GM12872 (cell line): ENCODE results near the gene SH3GL3.

Source experiments
- TF ChIP-seq, protein P1 (sequence below): IDR thresholded peaks from 3 replicates; pipeline ENCODE4 v1.5.1; 2011; ENCODE audit warnings: low read depth, mild to moderate bottlenecking, low read length, moderate library complexity; ENCODE audit not compliant: insufficient read depth

SH3GL3 gene

DNA sequence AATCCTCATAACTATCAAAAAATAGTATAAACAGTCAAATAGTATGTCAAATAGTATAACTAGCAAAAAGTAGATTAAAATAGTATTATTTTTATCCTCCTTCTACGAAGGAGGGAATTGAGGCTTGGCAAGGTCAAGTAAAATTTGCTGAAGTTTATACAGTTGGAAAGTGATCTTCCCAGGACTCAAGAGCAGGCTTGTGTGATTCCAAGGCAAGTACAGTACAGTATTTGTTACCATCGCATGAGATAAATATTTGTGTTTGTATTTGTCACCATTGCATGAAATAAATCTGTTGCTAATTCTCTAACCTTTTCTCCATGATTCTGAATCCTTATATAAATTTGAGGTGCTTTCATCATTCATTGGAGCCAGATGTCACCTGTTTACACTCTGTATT lies 28.9 kb downstream of the SH3GL3 start:
- TF ChIP-seq, protein P1, sequence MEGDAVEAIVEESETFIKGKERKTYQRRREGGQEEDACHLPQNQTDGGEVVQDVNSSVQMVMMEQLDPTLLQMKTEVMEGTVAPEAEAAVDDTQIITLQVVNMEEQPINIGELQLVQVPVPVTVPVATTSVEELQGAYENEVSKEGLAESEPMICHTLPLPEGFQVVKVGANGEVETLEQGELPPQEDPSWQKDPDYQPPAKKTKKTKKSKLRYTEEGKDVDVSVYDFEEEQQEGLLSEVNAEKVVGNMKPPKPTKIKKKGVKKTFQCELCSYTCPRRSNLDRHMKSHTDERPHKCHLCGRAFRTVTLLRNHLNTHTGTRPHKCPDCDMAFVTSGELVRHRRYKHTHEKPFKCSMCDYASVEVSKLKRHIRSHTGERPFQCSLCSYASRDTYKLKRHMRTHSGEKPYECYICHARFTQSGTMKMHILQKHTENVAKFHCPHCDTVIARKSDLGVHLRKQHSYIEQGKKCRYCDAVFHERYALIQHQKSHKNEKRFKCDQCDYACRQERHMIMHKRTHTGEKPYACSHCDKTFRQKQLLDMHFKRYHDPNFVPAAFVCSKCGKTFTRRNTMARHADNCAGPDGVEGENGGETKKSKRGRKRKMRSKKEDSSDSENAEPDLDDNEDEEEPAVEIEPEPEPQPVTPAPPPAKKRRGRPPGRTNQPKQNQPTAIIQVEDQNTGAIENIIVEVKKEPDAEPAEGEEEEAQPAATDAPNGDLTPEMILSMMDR = no peak

DNA sequence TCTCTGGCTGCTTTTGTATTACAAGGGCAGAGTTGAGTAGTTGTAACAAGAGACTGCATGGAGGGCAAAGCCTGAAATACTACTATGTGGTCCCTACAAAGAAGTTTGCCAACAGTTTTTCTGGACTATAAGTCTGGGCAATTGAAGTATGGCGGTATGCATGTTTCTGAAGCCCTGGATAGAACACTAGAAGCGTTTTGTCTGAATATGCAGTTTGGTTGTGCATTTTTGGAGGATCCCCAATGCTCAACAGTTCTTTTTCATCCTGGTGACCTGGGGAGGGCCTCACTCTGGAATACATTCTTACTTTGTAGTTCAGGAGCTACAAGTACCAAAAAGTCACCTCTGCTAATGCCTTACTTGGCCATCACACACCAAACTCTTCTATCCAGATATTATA lies 29.6 kb downstream of the SH3GL3 start:
- TF ChIP-seq, protein P1 = no peak

GRCh38 chr15:83477172-83477807 lies 30.1 kb downstream of the SH3GL3 start:
- TF ChIP-seq, protein P1 = no peak

DNA sequence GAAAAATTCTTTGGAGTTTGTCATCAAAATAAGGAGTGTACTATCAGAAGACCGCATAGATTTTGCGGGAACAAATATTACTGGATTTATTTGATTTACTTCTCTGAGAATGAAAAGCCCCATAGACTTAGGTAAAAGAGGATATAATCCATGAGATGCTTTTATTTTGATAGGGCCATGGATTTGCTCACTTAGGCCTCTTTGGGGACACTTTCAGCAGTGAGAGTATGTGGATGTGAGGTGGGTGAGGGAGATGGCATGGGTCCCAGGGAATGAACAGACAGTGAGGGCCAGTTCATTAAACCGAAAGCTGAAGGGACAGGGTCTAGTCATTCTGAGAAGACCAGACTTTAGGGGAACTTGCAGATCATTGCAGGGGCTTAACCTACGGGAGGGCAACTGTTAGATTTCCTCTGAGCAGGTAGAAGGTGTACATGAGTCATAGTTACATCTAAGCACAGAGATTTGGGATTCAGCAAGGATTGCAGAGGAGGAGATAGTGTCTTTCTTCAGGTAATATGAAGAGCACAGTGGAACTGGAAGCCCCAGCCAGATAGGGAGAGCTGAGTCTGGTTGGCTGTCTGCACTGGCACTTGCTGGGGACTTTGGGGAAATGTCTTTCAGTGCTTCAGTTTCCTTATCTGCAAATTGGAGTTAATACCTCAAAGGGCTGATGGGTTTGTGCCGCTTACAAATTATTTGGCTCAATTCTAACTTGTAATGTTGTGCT lies 30.8 kb downstream of the SH3GL3 start:
- TF ChIP-seq, protein P1 = no peak

DNA sequence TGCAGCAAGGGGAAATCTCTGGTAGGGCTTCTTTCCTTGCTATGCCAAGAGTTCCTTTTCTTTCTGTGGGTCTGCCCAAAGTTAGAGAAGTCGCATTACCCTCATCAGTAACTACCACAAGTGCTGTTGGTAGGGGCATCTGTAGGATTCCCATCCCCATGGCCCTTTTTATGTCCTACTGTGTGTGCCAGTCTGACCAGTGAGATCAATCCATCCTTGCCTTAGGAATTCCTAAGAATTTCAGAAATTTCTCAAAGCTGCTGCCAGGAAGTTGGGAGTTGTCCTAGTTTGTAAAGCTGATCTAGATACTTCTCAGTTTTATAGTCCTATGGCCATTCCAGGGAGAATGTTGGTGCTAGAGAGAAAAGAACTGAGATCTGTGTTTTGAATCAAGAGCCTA lies 36.5 kb downstream of the SH3GL3 start:
- TF ChIP-seq, protein P1 = no peak

DNA sequence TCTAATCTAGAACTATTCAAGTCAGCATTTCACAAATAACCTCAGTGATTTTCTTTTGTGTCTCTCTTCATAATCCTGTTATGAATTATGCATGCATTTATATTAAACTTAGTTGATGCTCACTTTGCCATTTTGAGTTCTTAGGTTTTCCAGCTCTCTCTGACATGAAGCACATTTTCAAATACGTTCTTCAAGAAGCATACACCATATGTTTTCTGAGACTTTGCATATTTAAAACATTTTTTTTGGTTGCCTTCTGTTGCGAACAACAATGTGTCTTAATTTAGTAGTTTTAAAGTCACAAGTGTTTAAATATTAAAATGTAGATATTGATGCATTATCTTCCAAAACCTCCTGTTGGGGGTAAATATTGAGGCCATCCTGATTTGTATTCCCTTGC lies 37.5 kb downstream of the SH3GL3 start:
- TF ChIP-seq, protein P1 = no peak

GRCh38 chr15:83486363-83486762 lies 39.2 kb downstream of the SH3GL3 start:
- TF ChIP-seq, protein P1 = no peak
